Esophagus mucosa (tissue), 1 donor: ENCODE measurements around the gene RDH11. TPM values are rescaled to one million over a fixed set of nuclear protein-coding genes. Genes with fewer than 3 reads are reported as not detected.

Experiments
- ATAC-seq: fragments of 200-7000 bp; cut with Tn5 transposase; one replicate; pipeline ENCODE4 v1.9.1; 2020
- total RNA-seq: library from RNA; stranded (reverse); gene quantifications from one replicate; pipeline ENCODE4 v1.2.4, GENCODE V29; 2023
- donor health status: DM: yes; HTN: yes; CAD: no.

Gene RDH11
- total RNA-seq, 1 donor from 2014 or later = 60.1 TPM

- ATAC-seq = no peak
Measured at GRCh38 chr14:67645414-67645813, 50.1 kb downstream of the RDH11 start.

- ATAC-seq = no peak
Measured at GRCh38 chr14:67644428-67644827, 51.1 kb downstream of the RDH11 start.

- ATAC-seq = no peak
Measured at GRCh38 chr14:67643713-67644112, 51.9 kb downstream of the RDH11 start.

- peak; percentile 75 for ATAC-seq
Measured at GRCh38 chr14:67641902-67642749, 53.4 kb downstream of the RDH11 start.

- ATAC-seq = no peak
Measured at GRCh38 chr14:67641480-67641879, 54.1 kb downstream of the RDH11 start.

- no peak for ATAC-seq
Measured at GRCh38 chr14:67638642-67639041, 56.9 kb downstream of the RDH11 start.

GRCh38 chr14:67636361-67636919 is 59.1 kb downstream of the RDH11 start:
- ATAC-seq = peak; percentile 76

- no peak for ATAC-seq
Measured at GRCh38 chr14:67633451-67634147, 62.0 kb downstream of the RDH11 start.

- no peak for ATAC-seq
Measured at GRCh38 chr14:67630938-67631337, 64.6 kb downstream of the RDH11 start.

GRCh38 chr14:67630186-67630585 is 65.4 kb downstream of the RDH11 start:
- no peak for ATAC-seq

- ATAC-seq = no peak
Measured at GRCh38 chr14:67627519-67627918, 68.0 kb downstream of the RDH11 start.

Other genes starting within 250 kb of the RDH11 start
- 0.80 TPM for gene TMEM229B, start 207.0 kb downstream of the RDH11 start, total RNA-seq
- gene PLEKHH1, start 162.5 kb downstream of the RDH11 start, total RNA-seq = 4.5 TPM
- gene PIGH, start 95.5 kb downstream of the RDH11 start, total RNA-seq = 13.1 TPM
- 35.6 TPM for gene ARG2, start 75.8 kb downstream of the RDH11 start, total RNA-seq
- gene VTI1B, start 21.1 kb downstream of the RDH11 start, total RNA-seq = 81.0 TPM
- 30.9 TPM for gene RDH12, start 6.1 kb upstream of the RDH11 start, total RNA-seq
- 12.6 TPM for gene ZFYVE26, start 120.8 kb upstream of the RDH11 start, total RNA-seq
- 12.2 TPM for gene RAD51B, start 124.0 kb upstream of the RDH11 start, total RNA-seq